Muscle layer of duodenum (tissue), 2 donors: ENCODE data around the gene TMEFF2.
"Not testable (repeated sequence)": the region's sequence is repeated elsewhere in the genome, so short reads cannot be mapped to it uniquely, and the experiment has no call there.

Experiments
- H3K27ac ChIP-seq: one replicate; pipeline ENCODE4 v1.7.0; 2013; ENCODE audit warnings: mild to moderate bottlenecking, low read length
- H3K27me3 ChIP-seq: one replicate; pipeline ENCODE4 v1.7.0; 2013; ENCODE audit warnings: low read depth, mild to moderate bottlenecking, control low read depth, low read length
- H3K36me3 ChIP-seq, 2 donors: one replicate each; pipeline ENCODE4 v1.7.0; 2013; ENCODE audit warnings: low read length in 2 of 2, control low read depth in 1 of 2, mild to moderate bottlenecking in 1 of 2; ENCODE audit not compliant: insufficient read depth in 2 of 2, control insufficient read depth in 1 of 2
- H3K4me1 ChIP-seq, 2 donors: one replicate each; pipeline ENCODE4 v1.7.0; 2013; ENCODE audit warnings: low read length in 2 of 2, mild to moderate bottlenecking in 2 of 2, control low read depth in 1 of 2, moderate library complexity in 1 of 2; ENCODE audit not compliant: insufficient read depth in 2 of 2, control insufficient read depth in 1 of 2
- H3K4me3 ChIP-seq, 2 donors: one replicate each; pipeline ENCODE4 v1.7.0; 2013; ENCODE audit warnings: low read length in 2 of 2, low read depth in 1 of 2, mild to moderate bottlenecking in 1 of 2
- H3K9me3 ChIP-seq, 2 donors: one replicate each; pipeline ENCODE4 v1.7.0; 2013; ENCODE audit warnings: low read length in 2 of 2, control low read depth in 1 of 2, mild to moderate bottlenecking in 1 of 2; ENCODE audit not compliant: control insufficient read depth in 1 of 2
- donor health status: healthy.

The TMEFF2 gene

DNA sequence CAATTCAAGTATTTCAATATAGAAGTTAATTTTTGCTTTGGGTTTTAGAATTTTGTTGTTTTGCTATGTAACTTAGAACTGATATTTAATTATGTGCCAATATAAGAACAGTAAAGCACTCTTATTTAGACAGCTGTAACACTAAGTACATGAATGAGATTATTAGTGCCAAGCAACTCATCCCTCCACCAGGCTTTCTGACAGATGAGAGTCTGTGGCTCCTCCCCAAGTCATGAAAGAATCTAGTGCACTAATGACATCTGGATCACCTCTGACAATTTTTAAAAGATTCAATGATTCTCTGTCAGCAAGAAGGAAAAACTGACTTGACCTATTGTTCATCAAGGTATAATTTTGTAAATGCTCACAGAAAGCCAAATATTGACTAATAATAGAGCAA, 67.8 kb downstream of the TMEFF2 start:
- Histone ChIP-seq H3K27me3 (no peaks in the 10 kb centered on the region), H3K4me3 (no peak overlapping the region), H3K9me3 (no peaks in the 10 kb centered on the region), H3K27ac (no peak overlapping the region), H3K4me1 (peaks cover 0 to 15% of the 10 kb centered on the region in 2 donors), H3K36me3 (no peaks in the 10 kb centered on the region)

DNA sequence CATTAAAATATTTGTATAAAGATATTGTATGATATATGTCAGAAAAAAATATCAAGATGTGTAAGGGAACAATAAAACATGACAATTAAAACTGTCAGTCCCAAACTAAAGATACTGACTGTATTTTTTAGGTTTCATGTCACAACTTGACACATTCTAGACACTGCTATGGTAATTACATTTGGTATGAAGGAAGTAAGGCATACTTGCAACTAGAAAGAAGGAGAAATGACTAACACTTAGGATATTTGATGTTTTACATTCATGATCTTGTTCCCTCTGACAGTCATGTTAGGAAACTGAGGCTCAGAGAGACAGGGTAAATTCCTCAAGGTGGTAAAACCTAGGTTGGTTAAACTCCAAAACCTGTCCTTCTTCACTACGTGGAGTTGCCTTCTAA, 68.3 kb downstream of the TMEFF2 start:
- Histone ChIP-seq H3K4me3 (no peak overlapping the region), H3K27me3 (no peaks in the 10 kb centered on the region), H3K36me3 (no peaks in the 10 kb centered on the region), H3K27ac (no peak overlapping the region), H3K9me3 (no peaks in the 10 kb centered on the region), H3K4me1 (peaks cover 0 to 15% of the 10 kb centered on the region in 2 donors)

DNA sequence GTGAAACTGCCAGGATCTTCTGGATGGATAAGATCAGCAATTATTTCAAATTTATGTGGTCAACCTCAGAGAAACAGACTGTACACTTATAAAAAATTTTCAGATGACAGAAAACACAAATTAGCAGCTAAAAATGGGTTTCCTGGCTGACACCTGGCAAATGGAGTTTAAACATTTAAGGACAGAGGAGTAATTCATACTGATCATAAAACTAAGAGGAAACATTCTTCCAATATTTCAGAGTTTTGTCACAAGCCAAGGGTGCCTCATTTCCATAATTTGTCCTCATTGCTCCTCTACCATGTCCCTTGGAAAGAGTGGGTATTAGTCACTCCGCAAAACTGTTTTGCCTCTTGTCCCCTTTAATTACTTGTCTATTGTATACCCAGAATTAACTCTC, 70.2 kb downstream of the TMEFF2 start:
- Histone ChIP-seq H3K27me3 (no peaks in the 10 kb centered on the region), H3K9me3 (no peaks in the 10 kb centered on the region), H3K36me3 (no peaks in the 10 kb centered on the region), H3K4me1 (peaks cover 0 to 15% of the 10 kb centered on the region in 2 donors), H3K27ac (no peak overlapping the region), H3K4me3 (no peak overlapping the region)

DNA sequence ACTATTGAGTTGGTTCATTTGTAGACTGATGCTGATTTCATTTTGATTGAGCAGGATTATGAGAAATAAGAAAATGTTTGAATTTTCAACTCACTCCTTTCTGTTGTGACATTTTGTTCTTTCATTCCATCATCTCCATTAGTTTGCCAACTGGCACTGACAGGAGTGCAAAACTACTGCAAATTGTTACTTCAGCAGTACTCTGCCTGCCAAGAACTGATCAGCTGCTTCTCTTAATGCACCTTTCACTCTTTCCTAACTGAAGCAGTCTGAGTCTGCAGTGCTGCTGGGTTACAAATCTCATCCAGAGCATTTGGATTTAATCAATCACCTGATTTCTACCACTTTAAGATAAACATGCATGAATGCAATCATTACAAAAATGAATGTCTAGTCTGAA, 70.9 kb downstream of the TMEFF2 start:
- Histone ChIP-seq H3K27me3 (no peaks in the 10 kb centered on the region), H3K4me1 (peaks cover 0 to 13% of the 10 kb centered on the region in 2 donors), H3K4me3 (no peak overlapping the region), H3K27ac (no peak overlapping the region), H3K9me3 (no peaks in the 10 kb centered on the region), H3K36me3 (no peaks in the 10 kb centered on the region)

DNA sequence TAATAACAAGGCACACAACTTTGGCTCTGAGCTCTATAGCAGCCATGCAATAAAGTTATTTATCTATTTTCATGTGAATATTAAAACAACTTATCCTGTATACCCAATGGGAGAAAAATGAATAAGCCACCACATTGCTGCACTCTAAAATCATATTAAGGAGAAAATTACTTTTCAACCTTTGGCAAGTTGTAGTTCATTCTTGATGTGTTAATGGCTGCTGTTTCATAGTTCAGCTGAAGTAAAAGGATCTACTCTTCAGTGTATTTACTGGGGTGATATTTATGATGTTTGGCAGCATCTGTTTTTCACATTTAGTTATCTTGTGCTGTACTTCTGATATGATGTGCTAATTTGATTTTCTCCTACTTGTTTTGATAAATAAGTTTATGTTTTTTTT, 71.8 kb downstream of the TMEFF2 start:
- H3K36me3 ChIP-seq = no peaks in the 10 kb centered on the region
- H3K4me1 ChIP-seq = peaks cover 0 to 8% of the 10 kb centered on the region in 2 donors
- H3K9me3 ChIP-seq = no peaks in the 10 kb centered on the region
- H3K27ac ChIP-seq = no peak overlapping the region
- H3K4me3 ChIP-seq = no peak overlapping the region
- H3K27me3 ChIP-seq = no peaks in the 10 kb centered on the region

DNA sequence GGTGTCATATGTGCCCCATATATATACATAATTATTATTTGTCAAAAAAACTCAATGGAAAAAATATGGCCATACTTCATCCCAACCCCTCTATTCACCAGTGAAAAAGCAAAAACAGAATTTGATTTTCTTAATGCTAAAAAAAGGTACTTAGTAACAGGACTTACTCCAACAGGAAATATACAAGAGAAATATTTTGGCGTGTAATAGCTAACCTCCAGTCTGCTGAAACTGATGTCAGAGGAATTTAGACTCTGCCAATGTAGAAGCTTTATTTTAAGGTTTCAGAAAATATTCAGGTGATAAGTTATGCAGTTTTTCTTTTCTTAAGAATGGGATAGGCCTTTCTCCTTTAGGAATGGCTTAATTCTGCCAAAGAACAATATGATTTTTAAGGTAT, 72.6 kb downstream of the TMEFF2 start:
- Histone ChIP-seq H3K4me3 (no peak overlapping the region), H3K4me1 (peaks cover 0 to 8% of the 10 kb centered on the region in 2 donors), H3K9me3 (peaks cover 0 to 4% of the 10 kb centered on the region in 2 donors), H3K36me3 (no peaks in the 10 kb centered on the region), H3K27me3 (no peaks in the 10 kb centered on the region), H3K27ac (no peak overlapping the region)

DNA sequence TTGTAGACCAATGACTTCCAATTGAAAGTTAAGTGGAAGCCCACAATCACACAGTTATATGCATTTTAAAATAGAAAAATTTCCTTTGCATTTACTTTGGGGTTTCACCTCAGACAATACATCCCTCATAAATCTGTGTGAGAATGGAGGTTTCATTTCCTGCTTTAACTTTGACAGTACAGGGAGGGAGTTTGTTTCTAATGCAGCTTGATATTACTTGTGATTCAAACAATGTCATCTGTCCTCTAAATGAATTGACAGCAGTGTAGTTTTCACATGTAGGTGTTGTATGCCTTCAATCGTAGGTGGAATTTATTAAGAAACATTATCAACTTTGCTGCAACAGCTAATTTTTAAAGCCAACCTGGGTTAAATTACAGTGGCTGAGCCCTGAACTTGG, 75.2 kb downstream of the TMEFF2 start:
- Histone ChIP-seq H3K4me3 (no peak overlapping the region), H3K27ac (no peak overlapping the region), H3K27me3 (no peaks in the 10 kb centered on the region), H3K4me1 (peaks cover 0 to 8% of the 10 kb centered on the region in 2 donors), H3K9me3 (peaks cover 0 to 4% of the 10 kb centered on the region in 2 donors), H3K36me3 (no peaks in the 10 kb centered on the region)

DNA sequence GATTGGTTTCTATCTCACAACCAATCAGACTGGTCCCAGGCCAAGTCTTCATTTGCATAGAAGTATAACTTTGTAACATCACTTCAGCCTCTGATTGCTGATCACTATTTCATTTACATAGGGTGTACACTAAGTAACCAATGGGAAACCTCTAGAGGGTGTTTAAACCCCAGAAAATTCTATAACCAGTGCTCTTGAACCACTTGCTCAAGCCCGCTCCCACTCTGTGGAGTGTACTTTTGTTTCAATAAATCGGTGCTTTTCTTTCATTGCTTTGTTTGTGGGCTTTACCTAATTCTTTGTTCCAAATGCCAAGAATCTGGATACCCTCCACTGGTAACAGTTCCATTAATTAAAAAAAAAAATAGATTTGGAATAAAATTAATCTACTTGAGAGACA, 77.0 kb downstream of the TMEFF2 start:
- H3K36me3 ChIP-seq = no peaks in the 10 kb centered on the region
- no peaks in the 10 kb centered on the region for H3K4me1 ChIP-seq
- no peak overlapping the region for H3K4me3 ChIP-seq
- H3K27me3 ChIP-seq = no peaks in the 10 kb centered on the region
- H3K9me3 ChIP-seq = peaks cover 0 to 4% of the 10 kb centered on the region in 2 donors
- no peak overlapping the region for H3K27ac ChIP-seq

DNA sequence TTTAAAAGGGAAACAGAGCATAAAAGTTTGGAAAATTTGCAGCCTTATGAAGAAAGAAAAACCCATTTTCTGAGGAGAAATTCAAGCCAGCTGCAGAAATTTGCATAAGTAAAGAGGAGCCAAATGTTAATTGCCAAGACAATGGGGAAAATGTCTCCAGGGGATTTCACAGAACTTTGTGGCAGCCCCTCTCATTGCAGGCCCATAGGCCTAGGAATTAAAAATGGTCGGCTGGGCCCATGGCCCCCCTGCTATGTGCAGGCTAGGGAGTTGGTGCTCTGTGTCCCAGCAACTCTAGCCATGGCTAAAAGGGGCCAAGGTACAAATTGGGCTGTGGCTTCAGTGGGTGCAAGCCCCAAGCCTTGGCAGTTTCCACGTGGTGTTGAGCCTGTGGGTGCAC, 83.2 kb downstream of the TMEFF2 start:
- not testable (repeated sequence) for H3K4me1 ChIP-seq, H3K27me3 ChIP-seq, H3K4me3 ChIP-seq, H3K27ac ChIP-seq, H3K36me3 ChIP-seq, H3K9me3 ChIP-seq

DNA sequence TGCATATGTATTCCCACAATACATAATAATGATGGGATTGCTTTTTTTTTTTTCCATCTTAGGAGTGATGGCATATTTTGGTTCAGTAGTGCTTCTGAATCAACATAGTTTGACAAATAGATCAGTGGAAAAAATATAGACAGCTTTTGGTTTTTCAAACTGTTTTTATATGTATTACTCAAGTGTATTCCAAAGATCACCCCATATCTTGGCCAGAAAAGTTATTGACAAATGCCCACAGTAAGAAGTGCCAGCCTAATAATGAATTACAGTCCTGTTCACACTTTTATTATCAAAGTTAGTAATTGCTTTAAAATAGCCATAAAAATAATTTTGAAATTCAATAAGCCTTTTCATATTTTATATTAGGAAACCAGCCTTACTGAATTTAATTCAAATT, 95.0 kb downstream of the TMEFF2 start:
- Histone ChIP-seq H3K27ac (no peak overlapping the region), H3K27me3 (no peaks in the 10 kb centered on the region), H3K4me3 (no peak overlapping the region), H3K9me3 (no peaks in the 10 kb centered on the region), H3K36me3 (no peaks in the 10 kb centered on the region), H3K4me1 (no peaks in the 10 kb centered on the region)

DNA sequence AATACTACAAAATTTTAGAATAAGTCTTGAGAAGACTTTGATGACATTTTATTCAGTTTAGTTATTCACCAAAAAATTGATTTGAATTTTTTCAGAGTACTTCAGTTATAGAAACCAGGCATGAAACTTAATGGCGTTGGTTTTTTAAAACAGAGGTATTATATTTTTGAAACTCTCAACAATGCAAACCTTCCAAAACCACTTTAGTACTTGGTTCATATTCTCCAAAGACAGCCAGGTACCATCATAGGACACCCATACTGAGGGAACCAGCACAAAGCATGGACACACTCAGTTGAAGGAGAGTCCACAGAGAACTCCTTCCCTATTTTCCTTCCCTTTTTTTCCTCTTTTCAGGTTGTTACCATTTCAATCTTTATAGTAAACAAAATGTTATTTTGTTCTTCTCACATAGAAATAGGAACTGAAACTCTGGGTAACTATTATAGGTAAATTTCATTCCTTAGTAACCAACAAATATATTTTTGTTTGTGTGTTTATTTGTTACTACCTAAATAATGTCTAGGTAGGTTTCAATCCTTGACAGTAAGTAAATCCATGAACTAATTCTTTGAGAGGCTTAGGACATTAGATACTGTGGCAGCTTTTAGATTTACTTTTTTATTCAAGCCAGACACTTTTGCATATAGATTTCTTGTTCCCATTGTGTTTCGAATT, 95.8 kb downstream of the TMEFF2 start:
- Histone ChIP-seq H3K4me1 (no peaks in the 10 kb centered on the region), H3K4me3 (no peak overlapping the region), H3K27me3 (no peaks in the 10 kb centered on the region), H3K9me3 (no peaks in the 10 kb centered on the region), H3K27ac (no peak overlapping the region), H3K36me3 (no peaks in the 10 kb centered on the region)

DNA sequence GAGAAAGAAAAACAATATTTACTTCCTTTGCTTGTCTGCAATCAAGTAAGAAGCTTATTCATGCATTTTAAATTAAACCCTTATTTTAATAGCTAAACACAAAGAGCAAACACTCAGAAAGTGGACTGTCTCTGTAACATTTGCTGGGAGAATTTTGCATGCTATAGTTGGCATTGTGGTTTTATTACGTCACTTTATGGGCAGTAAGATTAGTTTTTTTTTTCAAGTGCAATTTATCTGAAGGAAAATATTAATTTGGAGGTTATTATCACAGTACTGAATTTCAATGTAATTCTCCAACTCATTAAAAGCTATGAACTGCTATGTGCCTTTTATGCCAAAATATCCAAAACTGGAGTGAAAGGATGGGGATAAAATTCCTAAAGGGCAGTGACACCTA, 103.3 kb downstream of the TMEFF2 start:
- Histone ChIP-seq H3K4me1 (no peaks in the 10 kb centered on the region), H3K9me3 (no peaks in the 10 kb centered on the region), H3K4me3 (no peak overlapping the region), H3K27ac (no peak overlapping the region), H3K36me3 (no peaks in the 10 kb centered on the region), H3K27me3 (no peaks in the 10 kb centered on the region)
